IPS DF 6.9 (cell line): ENCODE measurements around the gene C6orf47.

Source experiments
- DNase-seq: peaks from one replicate; pipeline ENCODE4 v3.0.0-alpha.2; 2013; ENCODE audit warnings: low read depth, low spot score
- H3K27ac ChIP-seq: one replicate; pipeline ENCODE4 v1.5.1; 2013; ENCODE audit warnings: low read length, control low read depth
- H3K27me3 ChIP-seq: 2 replicates; pipeline ENCODE4 v1.6.1; 2013; ENCODE audit warnings: mild to moderate bottlenecking, low read length; ENCODE audit not compliant: control insufficient read depth, insufficient read depth
- H3K36me3 ChIP-seq: 2 replicates; pipeline ENCODE4 v1.6.1; 2013; ENCODE audit warnings: low read length; ENCODE audit not compliant: control insufficient read depth, insufficient read depth
- H3K4me1 ChIP-seq: 2 replicates; pipeline ENCODE4 v1.6.1; 2013; ENCODE audit warnings: low read length; ENCODE audit not compliant: control insufficient read depth, insufficient read depth
- H3K4me3 ChIP-seq: 2 replicates; pipeline ENCODE4 v1.5.1; 2013; ENCODE audit warnings: mild to moderate bottlenecking, low read length
- H3K9me3 ChIP-seq: 2 replicates; pipeline ENCODE4 v1.6.1; 2013; ENCODE audit warnings: low read length, inconsistent platforms; ENCODE audit not compliant: control insufficient read depth, insufficient read depth
- WGBS: extraction: QIAGEN DNeasy Blood & Tissue Kit; methylation state at CpG from one replicate; pipeline ENCODE4 v1.1.7; 2013; ENCODE audit warnings: mixed read lengths, missing lambda C conversion rate; ENCODE audit not compliant: insufficient read length, insufficient coverage; 5-methylcytosine and 5-hydroxymethylcytosine counted together

Gene C6orf47

DNA sequence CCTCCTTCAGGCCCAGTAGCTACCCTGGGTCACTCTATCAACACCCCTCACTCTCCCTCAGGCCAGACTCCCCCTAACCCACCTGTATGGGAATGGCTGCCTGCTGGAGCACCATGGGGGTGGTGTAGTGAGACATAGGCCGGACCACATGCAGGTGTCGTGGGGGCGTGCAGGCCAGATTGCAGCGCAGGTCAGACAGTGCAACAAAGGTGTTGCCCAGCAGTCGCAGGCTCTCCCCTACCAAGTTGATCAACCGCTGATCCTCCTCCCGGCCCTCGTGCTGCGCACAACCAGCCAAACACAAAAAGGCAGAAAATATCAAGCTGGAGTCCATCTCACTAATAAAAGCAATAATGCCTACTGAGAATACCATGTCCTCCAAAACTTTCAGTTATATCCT, 15.3 kb downstream of the C6orf47 start:
- WGBS: no CpG with 5 or more reads among the region's 9 CpGs
- Histone ChIP-seq H3K27ac (no peak overlapping the region), H3K9me3 (no peaks in the 10 kb centered on the region), H3K4me1 (no peaks in the 10 kb centered on the region), H3K36me3 (peaks cover 56% of the 10 kb centered on the region), H3K4me3 (no peak overlapping the region), H3K27me3 (no peaks in the 10 kb centered on the region)
- no peak for DNase-seq

DNA sequence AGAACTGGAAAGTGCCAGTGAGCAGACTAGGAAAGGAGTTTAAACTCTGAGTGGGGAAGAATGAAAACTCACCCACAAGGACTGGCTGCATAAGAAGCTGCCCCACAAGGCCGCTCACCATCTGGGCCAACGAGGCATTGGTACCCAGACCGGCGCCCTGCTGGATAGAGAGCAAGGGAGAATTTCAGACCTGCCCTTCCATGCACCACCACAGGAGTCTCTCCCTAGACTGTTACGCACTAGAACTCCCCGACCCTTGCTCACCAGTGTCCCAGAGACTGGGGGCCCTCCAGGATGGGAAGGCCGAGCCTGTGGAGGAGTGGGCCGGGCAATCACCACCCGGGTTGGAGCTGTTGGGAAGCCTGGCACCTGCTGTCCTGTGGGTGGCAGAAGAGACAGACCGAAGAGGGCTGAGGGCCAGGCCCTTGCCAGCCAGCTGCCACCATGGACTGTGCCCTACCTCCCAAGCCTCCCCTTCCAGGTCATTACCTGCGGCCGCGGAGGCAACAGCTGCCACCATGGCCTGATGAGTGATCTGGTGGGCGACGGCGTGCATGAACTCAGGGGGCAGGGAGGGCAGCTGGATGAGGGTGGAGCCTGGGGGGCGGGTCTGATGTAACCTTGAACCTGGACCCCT, 16.6 kb downstream of the C6orf47 start:
- H3K9me3 ChIP-seq: no peaks in the 10 kb centered on the region
- H3K27me3 ChIP-seq: no peaks in the 10 kb centered on the region
- no peaks in the 10 kb centered on the region for H3K4me1 ChIP-seq
- DNase-seq: no peak
- no CpG with 5 or more reads among the region's 17 CpGs for WGBS
- H3K4me3 ChIP-seq: no peak overlapping the region
- no peak overlapping the region for H3K27ac ChIP-seq
- peaks cover 59% of the 10 kb centered on the region for H3K36me3 ChIP-seq

DNA sequence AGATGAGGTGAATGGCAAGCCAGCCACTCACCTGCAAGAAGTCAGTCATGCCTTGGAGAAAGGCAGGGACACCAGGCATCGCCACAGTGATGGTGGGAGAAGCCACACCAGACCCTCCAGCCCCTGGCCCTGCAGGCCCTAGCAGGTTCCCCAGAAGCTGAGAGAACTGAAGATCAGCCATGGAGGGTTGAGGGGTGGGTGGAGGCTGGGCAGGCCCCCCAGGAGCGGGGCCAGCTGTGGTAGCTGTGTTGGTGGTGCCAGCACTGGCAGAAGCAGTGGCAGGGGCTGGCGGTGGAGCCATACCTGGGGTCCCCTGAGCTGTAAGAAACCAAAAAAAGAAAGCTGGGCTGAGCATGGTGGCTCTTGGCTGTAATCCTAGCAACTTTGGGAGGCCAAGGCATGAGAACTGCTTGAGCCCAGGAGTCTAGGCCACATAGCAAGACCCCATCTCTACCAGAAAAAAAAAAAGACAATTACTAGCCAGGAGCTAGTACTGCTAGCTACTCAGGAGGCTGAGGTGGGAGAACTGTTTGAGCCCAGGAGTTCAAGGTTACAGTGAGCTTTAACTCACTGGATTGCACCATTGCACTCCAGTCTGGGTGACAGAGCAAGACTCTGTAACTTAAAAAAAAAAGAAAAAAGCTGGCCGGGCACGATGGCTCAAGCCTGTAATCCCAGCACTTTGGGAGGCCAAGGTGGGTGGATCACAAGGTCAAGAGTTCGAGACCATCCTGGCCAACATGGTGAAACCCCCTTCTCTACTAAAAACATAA, 17.6 kb downstream of the C6orf47 start:
- Histone ChIP-seq H3K27me3 (no peaks in the 10 kb centered on the region), H3K9me3 (no peaks in the 10 kb centered on the region), H3K4me3 (no peak overlapping the region), H3K27ac (no peak overlapping the region), H3K36me3 (peaks cover 54% of the 10 kb centered on the region), H3K4me1 (no peaks in the 10 kb centered on the region)
- WGBS: no CpG with 5 or more reads among the region's 6 CpGs
- DNase-seq: no peak

DNA sequence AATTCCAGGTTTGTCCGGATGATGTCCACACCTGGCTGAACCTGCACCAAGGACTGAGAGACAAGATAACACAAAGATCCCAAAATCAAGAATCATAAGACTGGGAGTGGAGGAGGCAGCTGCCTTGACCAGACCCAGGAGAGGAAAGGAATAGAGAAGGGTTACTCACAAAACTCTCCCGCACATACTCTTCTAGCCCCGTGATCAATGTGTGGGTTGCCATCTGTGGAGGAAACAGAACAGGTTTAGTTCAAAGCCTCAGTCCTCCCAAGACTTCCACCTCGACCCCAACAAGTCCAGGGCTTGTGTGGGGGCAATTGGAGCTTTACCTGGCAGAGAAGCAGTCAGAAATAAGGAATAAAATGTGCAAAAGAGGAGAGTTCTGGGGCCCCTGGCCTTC, 19.2 kb downstream of the C6orf47 start:
- no peaks in the 10 kb centered on the region for H3K4me1 ChIP-seq
- no peak overlapping the region for H3K4me3 ChIP-seq
- DNase-seq: no peak
- WGBS: no CpG with 5 or more reads among the region's 4 CpGs
- no peaks in the 10 kb centered on the region for H3K9me3 ChIP-seq
- no peaks in the 10 kb centered on the region for H3K27me3 ChIP-seq
- peaks cover 63% of the 10 kb centered on the region for H3K36me3 ChIP-seq
- H3K27ac ChIP-seq: no peak overlapping the region

DNA sequence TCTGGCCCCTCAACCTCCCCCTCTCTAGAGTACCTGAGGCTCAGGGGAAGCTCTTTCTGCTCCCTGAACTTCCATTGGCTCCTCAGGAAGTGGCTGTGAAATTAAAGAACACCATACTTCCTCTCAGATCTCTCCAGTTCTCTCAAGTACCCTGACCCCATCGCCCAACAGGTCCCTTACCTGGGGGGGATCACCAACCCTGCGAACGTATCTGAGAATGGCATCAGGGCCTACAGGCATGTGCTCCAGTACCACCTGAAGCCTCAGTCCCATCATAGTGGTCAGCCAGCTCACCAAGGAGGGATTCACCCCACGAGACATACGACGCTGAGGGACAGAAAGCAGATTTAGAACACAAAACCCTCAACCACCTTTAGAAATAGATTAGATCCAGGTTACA, 20.0 kb downstream of the C6orf47 start:
- no peaks in the 10 kb centered on the region for H3K4me1 ChIP-seq
- H3K27ac ChIP-seq: no peak overlapping the region
- no CpG with 5 or more reads among the region's 6 CpGs for WGBS
- H3K9me3 ChIP-seq: no peaks in the 10 kb centered on the region
- peaks cover 67% of the 10 kb centered on the region for H3K36me3 ChIP-seq
- H3K4me3 ChIP-seq: no peak overlapping the region
- no peaks in the 10 kb centered on the region for H3K27me3 ChIP-seq
- DNase-seq: no peak

DNA sequence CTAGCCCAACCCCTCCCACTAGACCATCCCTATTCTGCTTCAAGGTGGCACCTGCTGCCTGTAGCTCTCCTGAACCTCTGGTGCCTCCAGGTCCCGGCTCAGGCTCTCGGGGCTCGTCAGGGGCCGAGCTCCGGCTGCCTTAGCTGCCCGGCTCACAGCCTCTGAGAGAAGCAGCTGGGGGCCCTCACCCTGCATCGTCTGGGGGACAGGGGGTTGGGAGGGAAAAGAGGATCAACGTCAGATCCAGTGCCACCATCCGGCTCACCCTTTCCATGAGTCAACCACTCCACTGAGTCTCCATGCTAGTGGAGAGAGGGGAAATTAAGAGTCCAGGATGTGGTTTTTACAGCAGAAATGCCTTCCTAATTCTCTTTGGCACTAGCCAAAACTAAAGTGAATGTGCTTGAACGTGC, 21.1 kb downstream of the C6orf47 start:
- DNase-seq: no peak
- Histone ChIP-seq H3K9me3 (no peaks in the 10 kb centered on the region), H3K4me3 (no peak overlapping the region), H3K4me1 (no peaks in the 10 kb centered on the region), H3K36me3 (peaks cover 69% of the 10 kb centered on the region), H3K27me3 (no peaks in the 10 kb centered on the region), H3K27ac (no peak overlapping the region)
- no CpG with 5 or more reads among the region's 10 CpGs for WGBS

DNA sequence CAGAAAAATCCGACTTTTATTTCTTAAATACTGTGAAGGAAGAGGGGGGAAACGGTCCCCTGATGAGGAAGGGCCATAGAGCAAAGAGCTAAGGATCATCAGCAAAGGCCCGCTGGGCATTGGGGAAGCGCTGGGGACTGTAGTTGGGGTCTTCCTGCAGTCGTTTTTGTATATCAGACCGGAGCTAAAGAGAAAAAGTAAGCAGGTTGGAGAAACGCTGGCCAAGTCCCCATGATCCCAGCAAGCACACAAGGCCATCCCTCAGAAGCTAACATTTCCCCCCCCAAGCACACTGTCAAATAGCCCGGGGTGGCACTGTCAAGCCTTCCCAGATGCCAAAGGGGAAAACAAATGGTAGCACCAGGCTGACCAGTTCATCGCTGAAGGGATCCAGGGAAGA, 21.5 kb downstream of the C6orf47 start:
- H3K27ac ChIP-seq: no peak overlapping the region

DNA sequence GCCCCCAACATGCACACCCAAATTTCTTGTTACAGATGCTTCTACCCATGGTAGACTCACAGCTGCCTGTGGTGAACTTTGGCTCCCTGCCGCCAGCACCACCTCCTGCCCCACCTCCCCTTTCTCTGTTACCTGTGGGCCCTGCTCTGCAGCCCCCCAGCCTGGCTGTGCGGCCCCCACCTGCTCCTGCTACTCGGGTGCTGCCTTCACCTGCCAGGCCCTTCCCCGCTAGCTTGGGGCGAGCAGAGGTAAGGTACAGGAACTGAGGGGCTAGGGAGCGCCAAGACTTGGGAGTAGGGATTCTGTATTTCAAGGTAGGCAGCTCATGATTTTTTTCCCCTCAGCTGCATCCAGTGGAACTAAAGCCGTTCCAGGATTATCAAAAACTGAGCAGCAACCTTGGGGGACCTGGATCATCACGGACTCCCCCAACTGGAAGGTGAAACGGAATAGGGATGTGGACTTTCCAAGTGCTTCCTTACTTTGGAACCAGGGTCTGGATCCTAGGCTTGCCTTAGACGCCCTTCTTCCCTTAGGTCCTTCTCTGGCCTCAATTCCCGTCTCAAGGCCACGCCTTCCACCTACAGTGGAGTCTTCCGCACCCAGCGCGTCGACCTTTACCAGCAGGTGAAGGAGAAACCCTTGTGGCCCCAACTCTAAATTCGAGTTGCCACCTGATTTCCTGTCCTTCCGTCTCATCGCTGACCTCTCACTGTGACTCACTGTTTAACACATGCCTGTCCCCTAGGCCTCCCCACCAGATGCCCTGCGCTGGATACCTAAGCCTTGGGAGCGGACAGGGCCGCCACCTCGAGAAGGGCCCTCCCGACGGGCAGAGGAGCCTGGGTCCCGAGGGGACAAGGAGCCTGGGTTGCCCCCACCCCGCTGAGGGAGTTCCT, 23.6 kb downstream of the C6orf47 start:
- no CpG with 5 or more reads among the region's 27 CpGs for WGBS

More for the DNA sequence above, 21.5 kb downstream of the C6orf47 start:
- no peak for DNase-seq
- WGBS: no CpG with 5 or more reads among the region's 9 CpGs
- H3K4me3 ChIP-seq: no peak overlapping the region
- H3K9me3 ChIP-seq: no peaks in the 10 kb centered on the region
- peaks cover 69% of the 10 kb centered on the region for H3K36me3 ChIP-seq
- H3K4me1 ChIP-seq: no peaks in the 10 kb centered on the region
- no peaks in the 10 kb centered on the region for H3K27me3 ChIP-seq

DNA sequence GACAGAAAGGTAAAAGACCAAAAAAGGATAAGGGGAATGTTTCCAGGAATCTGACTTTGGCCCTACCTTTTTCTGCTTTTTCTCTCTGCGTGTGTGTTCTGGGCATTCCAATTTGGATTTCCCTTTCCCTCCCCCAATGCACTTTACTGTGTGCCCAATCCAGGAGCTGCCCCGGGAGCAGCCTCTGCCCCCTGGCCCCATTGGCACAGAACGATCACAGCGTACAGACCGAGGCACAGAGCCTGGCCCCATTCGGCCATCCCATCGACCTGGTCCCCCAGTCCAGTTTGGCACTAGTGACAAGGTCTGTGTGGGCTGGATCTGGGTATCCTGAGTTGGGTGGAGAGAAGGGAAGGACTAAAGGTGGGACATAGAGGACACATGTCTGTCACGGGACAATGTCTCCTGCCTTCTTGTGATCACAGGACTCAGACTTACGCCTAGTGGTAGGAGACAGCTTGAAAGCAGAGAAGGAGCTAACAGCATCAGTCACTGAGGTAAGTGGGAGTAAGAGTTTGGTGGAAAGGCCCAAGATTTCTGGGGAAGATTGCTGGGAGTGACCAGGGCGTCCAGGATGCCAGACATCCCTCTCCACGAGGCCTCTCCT, 25.5 kb downstream of the C6orf47 start:
- Histone ChIP-seq H3K27me3 (no peaks in the 10 kb centered on the region), H3K4me1 (no peaks in the 10 kb centered on the region), H3K9me3 (no peaks in the 10 kb centered on the region), H3K4me3 (no peak overlapping the region), H3K27ac (no peak overlapping the region), H3K36me3 (peaks cover 72% of the 10 kb centered on the region)
- no peak for DNase-seq
- WGBS: no CpG with 5 or more reads among the region's 11 CpGs

More for the DNA sequence above, 23.6 kb downstream of the C6orf47 start:
- Histone ChIP-seq H3K9me3 (no peaks in the 10 kb centered on the region), H3K27ac (no peak overlapping the region), H3K27me3 (no peaks in the 10 kb centered on the region), H3K4me1 (no peaks in the 10 kb centered on the region), H3K4me3 (no peak overlapping the region), H3K36me3 (peaks cover 76% of the 10 kb centered on the region)
- DNase-seq: no peak

DNA sequence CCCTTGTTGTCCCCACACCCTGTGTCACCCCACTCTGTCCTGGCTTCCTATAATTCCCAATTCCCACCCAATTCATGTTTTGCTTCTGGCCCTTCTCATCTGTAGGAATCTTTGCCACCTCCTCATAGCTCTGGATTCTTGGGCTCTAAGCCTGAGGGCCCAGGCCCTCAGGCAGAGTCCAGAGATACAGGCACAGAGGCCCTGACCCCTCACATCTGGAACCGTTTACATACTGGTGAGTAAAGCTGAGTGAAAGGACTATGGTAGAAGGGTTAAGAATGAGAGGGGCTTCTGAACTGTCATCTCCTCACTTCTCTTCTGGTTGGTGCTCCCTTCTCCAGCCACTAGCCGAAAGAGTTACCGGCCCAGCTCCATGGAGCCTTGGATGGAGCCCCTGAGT, 26.4 kb downstream of the C6orf47 start:
- Histone ChIP-seq H3K9me3 (no peaks in the 10 kb centered on the region), H3K36me3 (peaks cover 73% of the 10 kb centered on the region), H3K27me3 (no peaks in the 10 kb centered on the region), H3K27ac (no peak overlapping the region), H3K4me3 (no peak overlapping the region), H3K4me1 (no peaks in the 10 kb centered on the region)
- no CpG with 5 or more reads among the region's 3 CpGs for WGBS
- DNase-seq: no peak
